ENCODE data around the gene P2RY14. TPM values are rescaled to one million over a fixed set of nuclear protein-coding genes. Genes with fewer than 3 reads are reported as not detected.
"Not testable (repeated sequence)": the region's sequence is repeated elsewhere in the genome, so short reads cannot be mapped to it uniquely, and the experiment has no call there.

Gene P2RY14
- total RNA-seq, 1 donor: 2.3 TPM

DNA sequence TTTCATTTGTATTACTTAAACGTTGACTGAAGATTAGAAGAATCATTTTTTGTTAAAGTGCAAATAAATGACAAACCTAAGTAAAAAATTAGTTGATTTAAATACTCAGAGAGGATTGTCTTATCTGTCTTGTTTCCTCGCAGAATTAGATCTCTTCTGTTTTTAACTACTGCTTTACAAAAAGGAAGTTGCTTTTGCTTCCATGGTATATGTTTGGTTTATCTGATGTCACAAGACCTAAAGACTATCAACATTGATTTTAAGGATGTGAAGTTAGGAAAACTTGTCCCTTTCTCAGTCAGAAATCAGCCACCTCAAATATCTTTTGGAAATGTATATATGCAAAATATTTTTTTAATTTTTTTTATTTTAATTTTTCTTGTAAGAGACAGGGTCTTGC is 104.0 kb downstream of the P2RY14 start:
- H3K4me3 ChIP-seq (ENCODE audit: low read length): no peak overlapping the region

DNA sequence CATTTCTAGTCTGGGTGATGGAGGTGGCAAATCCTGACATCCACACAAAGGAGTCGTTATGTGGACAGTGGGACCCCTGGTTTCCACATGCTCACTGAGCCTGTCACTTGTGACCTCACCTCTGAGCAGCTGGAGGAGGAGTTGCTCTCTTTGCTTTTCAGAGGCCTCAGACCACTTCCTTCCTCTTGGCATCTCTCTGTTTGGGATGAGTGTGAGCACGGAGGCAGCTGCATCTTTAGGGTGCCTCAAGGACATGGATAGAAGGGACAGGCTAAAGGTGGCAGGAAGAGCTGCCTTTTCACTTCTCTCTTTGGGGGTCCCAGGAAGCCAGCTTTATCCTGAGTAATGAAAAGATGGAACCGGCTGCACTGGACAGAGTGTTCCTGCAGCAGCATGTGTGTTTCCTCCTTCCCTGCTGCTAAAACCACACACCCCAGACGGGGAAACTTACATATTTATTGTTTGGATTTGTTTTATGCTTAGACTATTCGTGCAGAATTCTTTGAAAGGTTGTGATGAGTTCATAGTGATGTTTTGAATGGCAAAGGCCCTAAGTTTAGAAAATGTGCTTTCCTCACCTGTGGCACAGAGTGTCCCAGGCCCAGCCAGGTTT is 107.1 kb downstream of the P2RY14 start:
- Histone ChIP-seq H3K9me3 (ENCODE audit: low read depth, low read length) (no peaks in the 10 kb centered on the region), H3K4me1 (ENCODE audit: insufficient read depth, low read length) (peaks cover 50% of the 10 kb centered on the region), H3K4me3 (ENCODE audit: low read length) (no peak overlapping the region), H3K27me3 (ENCODE audit: insufficient read depth, low read length) (no peaks in the 10 kb centered on the region)

More for the DNA sequence above, 104.0 kb downstream of the P2RY14 start:
- Histone ChIP-seq H3K9me3 (ENCODE audit: low read depth, low read length) (no peaks in the 10 kb centered on the region), H3K4me1 (ENCODE audit: insufficient read depth, low read length) (peaks cover 38% of the 10 kb centered on the region), H3K27me3 (ENCODE audit: insufficient read depth, low read length) (no peaks in the 10 kb centered on the region)

DNA sequence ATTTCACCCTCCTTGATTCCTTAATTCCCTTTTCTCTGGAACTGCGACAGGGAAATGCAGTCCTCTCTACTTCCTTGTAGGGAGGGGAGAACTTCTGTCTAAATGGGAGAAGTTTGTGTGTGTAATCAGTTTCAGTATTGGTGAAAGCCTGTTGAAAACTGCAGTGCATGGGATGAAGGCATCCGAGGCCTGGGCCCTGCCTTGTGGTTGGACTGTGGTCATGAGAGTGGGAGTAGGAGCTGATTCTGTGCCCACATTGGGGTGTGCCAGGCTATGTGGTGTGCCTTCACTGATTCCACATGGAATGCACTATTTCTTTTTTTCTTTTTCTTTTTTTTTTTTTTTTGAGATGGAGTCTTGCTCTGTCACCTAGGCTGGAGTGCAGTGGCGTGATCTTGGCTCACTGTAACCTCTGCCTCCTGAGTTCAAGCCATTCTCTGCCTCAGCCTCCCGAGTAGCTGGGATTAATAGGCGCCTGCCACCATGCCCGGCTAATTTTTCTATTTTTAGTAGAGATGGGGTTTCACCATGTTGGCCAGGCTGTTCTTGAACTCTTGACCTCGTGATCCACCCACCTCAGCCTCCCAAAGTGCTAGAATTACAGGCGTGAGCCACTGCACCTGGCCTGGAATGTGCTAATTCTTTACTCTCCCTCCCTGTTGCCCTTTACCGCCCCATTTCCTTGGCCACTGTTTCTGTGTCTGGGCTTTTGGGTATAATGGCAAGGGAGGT is 108.2 kb downstream of the P2RY14 start:
- H3K4me3 ChIP-seq (ENCODE audit: low read length); H3K9me3 ChIP-seq (ENCODE audit: low read depth, low read length); H3K27me3 ChIP-seq (ENCODE audit: insufficient read depth, low read length): not testable (repeated sequence)
- peaks cover 50% of the 10 kb centered on the region for H3K4me1 ChIP-seq (ENCODE audit: insufficient read depth, low read length)

DNA sequence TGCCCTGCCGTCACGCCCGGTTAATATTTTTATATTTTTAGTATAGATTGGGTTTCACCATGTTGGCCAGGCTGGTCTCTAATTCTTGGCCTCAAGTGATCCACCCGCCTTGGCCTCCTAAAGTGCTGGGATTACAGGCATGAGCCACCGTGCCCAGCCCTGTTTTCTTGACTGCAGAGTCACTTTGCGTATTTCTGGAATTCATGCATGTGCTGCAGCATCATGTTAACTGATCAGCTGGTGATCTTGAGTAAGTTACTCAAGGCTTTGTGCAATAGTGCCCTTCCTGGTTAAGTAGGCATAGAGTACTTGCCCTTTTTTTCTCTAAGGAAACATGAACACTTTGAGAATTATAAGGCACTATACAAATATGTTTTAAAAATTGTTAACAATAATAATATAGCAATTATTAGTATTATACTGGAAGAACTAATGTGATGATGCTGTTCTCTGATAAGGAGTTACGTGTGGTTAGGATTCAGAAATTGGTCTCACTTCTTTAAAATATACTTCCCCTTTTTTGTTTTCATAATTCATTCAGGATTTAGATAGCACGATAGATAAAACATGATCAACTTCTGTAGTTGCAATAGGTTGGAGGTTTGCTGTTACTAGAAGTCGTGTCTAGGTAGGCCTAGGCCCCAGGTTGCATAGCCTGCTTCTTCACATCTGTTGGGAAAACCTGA is 108.9 kb downstream of the P2RY14 start:
- Histone ChIP-seq H3K9me3 (ENCODE audit: low read depth, low read length) (no peaks in the 10 kb centered on the region), H3K4me1 (ENCODE audit: insufficient read depth, low read length) (peaks cover 46% of the 10 kb centered on the region), H3K4me3 (ENCODE audit: low read length) (no peak overlapping the region), H3K27me3 (ENCODE audit: insufficient read depth, low read length) (no peaks in the 10 kb centered on the region)

DNA sequence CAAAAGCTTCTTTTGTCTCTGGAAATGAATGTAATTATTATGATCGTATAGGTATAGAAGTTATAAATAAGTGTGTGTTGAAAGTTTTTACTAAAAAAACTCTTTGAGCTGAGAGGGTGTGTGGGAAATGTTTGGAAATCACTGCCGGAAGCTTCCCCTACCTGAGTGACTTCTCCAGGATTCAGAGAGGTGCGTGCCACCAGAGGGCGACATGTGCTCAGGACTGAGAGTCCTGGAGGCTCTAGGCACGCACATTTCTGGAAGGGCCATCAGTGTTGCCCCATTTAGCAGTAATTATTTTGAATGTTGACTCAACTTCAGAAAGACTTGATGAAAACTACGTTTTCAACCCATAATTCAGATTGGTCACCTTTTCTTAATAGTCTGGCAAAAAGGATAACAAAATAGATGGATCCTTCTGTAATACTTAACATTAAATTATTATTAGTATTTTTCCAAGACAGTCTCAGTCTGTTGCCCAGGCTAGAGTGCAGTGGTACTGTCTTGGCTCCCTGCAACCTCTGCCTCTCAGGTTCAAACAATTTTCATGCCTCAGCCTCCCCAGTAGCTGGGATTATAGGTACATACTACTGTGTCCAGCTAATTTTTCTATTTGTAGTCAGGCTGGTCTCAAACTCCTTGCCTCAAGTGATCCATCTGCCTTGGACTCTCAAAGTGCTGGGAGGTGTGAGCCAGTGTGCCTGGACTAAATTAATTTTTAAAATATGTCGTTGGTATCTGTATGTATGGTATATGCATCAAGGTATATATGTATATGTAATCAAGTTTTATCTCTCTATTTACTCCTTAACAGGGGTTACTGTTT is 109.9 kb downstream of the P2RY14 start:
- Histone ChIP-seq H3K4me3 (ENCODE audit: low read length) (no peak overlapping the region), H3K9me3 (ENCODE audit: low read depth, low read length) (no peaks in the 10 kb centered on the region), H3K4me1 (ENCODE audit: insufficient read depth, low read length) (peaks cover 46% of the 10 kb centered on the region), H3K27me3 (ENCODE audit: insufficient read depth, low read length) (no peaks in the 10 kb centered on the region)

DNA sequence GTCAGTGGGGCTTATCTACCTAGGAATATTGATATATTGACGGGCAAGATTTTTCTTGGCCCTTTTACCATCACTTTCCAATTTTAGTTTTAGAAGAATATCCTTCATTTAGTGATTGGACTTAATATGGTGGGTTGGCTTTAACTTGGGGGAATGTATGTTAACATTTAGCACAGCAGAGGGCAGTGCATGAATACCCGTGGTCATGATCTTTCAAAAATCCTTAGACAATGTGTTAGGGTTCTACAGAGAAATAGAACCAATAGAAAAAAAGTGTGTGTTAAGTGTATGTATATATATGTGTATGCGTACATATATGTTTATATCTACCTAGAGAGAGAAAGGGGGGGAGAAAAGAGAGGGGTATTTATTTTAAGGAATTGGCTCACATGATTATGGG is 112.2 kb downstream of the P2RY14 start:
- Histone ChIP-seq H3K4me1 (ENCODE audit: insufficient read depth, low read length) (peaks cover 31% of the 10 kb centered on the region), H3K9me3 (ENCODE audit: low read depth, low read length) (no peaks in the 10 kb centered on the region), H3K27me3 (ENCODE audit: insufficient read depth, low read length) (no peaks in the 10 kb centered on the region)

DNA sequence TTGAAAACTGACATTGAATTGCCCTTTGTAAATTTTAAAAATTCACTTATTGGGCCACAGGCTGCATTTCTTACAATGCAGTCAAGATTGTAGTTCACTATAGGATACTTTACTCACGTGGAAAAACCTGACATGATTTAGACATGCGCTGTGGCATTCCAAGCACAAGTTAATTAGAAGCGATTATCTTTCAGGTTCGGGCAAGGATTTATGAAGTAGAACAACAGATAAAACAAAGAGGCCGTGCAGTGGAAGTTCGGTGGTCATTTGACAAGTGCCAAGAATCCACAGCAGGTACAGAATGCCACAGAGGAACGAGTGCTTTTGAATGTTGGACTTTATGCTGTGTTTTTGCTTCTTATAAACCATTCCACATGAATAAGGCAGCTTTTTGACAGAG is 113.1 kb downstream of the P2RY14 start:
- Histone ChIP-seq H3K27me3 (ENCODE audit: insufficient read depth, low read length) (no peaks in the 10 kb centered on the region), H3K4me1 (ENCODE audit: insufficient read depth, low read length) (peaks cover 21% of the 10 kb centered on the region), H3K4me3 (ENCODE audit: low read length) (no peak overlapping the region), H3K9me3 (ENCODE audit: low read depth, low read length) (no peaks in the 10 kb centered on the region)

More for the DNA sequence above, 112.2 kb downstream of the P2RY14 start:
- H3K4me3 ChIP-seq (ENCODE audit: low read length): no peak overlapping the region

Other genes with a start within 250 kb of the P2RY14 start
- 4.0 TPM for gene MED12L, start 192.9 kb downstream of the P2RY14 start, total RNA-seq
- gene GPR171, start 75.3 kb downstream of the P2RY14 start, total RNA-seq: 10.6 TPM
- not detected for gene GPR87, start 38.3 kb upstream of the P2RY14 start, total RNA-seq
- gene P2RY13, start 51.0 kb upstream of the P2RY14 start, total RNA-seq: 14.9 TPM
- 14.1 TPM for gene P2RY12, start 106.2 kb upstream of the P2RY14 start, total RNA-seq
- gene IGSF10, start 182.5 kb upstream of the P2RY14 start, total RNA-seq: 0.10 TPM